GM12864 (cell line): Measurements from ENCODE around the gene KLRC3.
"Not testable (repeated sequence)": the region's sequence is repeated elsewhere in the genome, so short reads cannot be mapped to it uniquely, and the experiment has no call there.

ENCODE experiments used
- DNase-seq: peaks from one replicate; pipeline ENCODE4 v3.0.0-alpha.2; 2011; ENCODE audit warnings: low read depth
- H3K4me3 ChIP-seq: 2 replicates; pipeline ENCODE4 v1.5.1; 2011; ENCODE audit warnings: mild to moderate bottlenecking, low read depth, low read length, control low read depth
- CTCF ChIP-seq: IDR thresholded peaks from 2 replicates; pipeline ENCODE4 v1.5.1; 2011; ENCODE audit warnings: low read depth, mild to moderate bottlenecking, moderate library complexity, low read length, control low read depth, inconsistent platforms; ENCODE audit errors: missing control alignments

The KLRC3 gene

DNA sequence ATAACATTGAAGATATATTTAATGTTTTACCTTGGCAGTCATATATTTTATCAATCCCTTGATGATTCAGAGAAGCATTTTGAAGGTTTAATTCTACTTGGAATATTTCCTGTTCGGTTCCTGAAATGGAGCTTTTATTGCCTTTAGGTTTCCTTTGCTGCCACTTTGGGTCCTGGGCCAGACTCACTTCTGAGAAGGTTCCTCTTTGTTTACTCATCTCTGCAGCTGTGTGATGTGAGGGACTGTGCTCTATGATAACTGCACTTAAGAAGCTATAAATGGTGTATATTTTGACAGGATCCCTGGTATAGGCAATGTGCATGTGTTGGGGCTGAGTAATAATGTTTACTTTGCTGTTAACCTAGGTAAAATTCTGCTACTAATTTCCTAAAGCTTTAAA, at the start of gene KLRC3:
Gene KLRC3 (minus strand): TSS at position 262 of the 400 bp plus-strand sequence. CDS start 45 bp downstream, at position 217.
- not testable (repeated sequence) for H3K4me3 ChIP-seq, DNase-seq

- H3K4me3 ChIP-seq: no peak overlapping the region
- no peak for DNase-seq
- no peak for TF ChIP-seq CTCF
Measured at GRCh38 chr12:10469701-10470100, 49.3 kb upstream of the KLRC3 start.

DNA sequence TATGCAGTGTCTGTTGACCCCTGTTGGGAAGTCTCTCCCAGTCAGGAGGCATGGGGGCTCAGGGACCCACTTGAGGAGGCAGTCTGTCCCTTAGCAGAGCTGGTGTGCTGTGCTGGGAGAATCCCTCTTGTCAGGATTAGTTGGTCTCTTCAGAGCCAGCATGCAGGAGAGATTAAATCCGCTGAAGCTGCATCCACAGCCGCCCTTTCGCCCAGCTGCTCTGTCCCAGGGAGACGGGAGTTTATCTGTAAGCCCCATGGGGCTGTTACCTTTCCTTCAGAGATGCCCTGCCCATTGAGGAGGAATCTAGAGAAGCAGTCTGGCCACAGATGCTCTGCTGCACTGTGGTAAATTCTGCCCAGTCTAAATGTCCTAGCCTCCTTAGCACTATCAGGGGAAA, 45.9 kb upstream of the KLRC3 start:
- no peak for TF ChIP-seq CTCF
- DNase-seq: no peak
- no peak overlapping the region for H3K4me3 ChIP-seq

DNA sequence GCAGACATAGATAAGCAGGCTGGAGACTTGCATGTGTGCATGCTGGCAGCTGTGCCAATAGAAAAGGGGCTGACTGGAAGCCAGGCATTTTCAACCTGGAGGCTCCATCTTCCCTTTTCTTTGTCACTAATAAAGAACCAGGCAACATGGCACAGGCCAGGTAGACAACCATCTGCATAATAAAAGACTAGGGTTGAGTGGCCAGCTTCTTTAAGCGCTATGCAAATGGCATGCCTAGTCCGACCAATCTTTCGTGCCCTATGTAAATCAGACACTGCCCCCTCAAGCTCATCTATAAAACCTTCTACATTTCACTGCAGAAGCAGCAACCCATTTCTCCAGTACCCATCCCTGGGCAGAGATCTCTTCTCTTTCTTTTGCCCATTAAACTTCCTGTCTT, 37.4 kb upstream of the KLRC3 start:
- no peak overlapping the region for H3K4me3 ChIP-seq
- DNase-seq: no peak
- no peak for TF ChIP-seq CTCF

GRCh38 chr12:10456856-10457255, 36.5 kb upstream of the KLRC3 start:
- no peak overlapping the region for H3K4me3 ChIP-seq
- no peak for TF ChIP-seq CTCF
- no peak for DNase-seq

- no peak for TF ChIP-seq CTCF
- no peak for DNase-seq
- no peak overlapping the region for H3K4me3 ChIP-seq
Measured at GRCh38 chr12:10455766-10456165, 35.4 kb upstream of the KLRC3 start.

DNA sequence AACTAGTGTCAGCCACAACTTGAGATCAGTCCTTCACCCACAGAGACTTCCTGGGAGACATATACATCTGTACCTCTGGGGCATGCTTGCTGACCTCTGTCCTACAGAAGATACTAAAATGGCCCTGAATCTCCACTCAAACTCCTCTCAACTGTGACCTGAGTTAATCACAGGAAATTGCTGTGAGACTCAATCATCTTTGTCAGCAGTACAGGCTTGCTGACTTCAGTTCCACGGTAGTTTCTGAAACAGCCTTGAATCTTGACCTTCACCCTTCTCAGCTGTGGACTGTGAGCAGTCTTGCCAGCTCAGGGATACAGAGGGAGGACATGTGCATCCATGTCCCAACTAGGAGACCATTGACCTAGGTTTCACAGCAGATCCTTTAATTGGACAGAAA, 34.1 kb upstream of the KLRC3 start:
- DNase-seq: no peak
- no peak overlapping the region for H3K4me3 ChIP-seq
- TF ChIP-seq CTCF: no peak

- DNase-seq: no peak
- no peak for TF ChIP-seq CTCF
- H3K4me3 ChIP-seq: no peak within 1 kb of the TSS
Measured at GRCh38 chr12:10453156-10453555, 32.8 kb upstream of the KLRC3 start, which contains the start of gene KLRC1. Gene KLRC1 (minus strand): TSS chr12:10453377. CDS start chr12:10451156, 2,221 bp downstream.
